Measurements from ENCODE around the gene CRADD.
"Not testable (repeated sequence)": the region's sequence is repeated elsewhere in the genome, so short reads cannot be mapped to it uniquely, and the experiment has no call there.

CRADD gene

GRCh38 chr12:93901739-93902138 lies 224.6 kb downstream of the CRADD start:
- DNase-seq (ENCODE audit: low spot score): no peak

GRCh38 chr12:93902192-93902591 lies 225.0 kb downstream of the CRADD start:
- no peak for DNase-seq (ENCODE audit: low spot score)

GRCh38 chr12:93902736-93903562 lies 225.8 kb downstream of the CRADD start:
- no peak for DNase-seq (ENCODE audit: low spot score)

DNA sequence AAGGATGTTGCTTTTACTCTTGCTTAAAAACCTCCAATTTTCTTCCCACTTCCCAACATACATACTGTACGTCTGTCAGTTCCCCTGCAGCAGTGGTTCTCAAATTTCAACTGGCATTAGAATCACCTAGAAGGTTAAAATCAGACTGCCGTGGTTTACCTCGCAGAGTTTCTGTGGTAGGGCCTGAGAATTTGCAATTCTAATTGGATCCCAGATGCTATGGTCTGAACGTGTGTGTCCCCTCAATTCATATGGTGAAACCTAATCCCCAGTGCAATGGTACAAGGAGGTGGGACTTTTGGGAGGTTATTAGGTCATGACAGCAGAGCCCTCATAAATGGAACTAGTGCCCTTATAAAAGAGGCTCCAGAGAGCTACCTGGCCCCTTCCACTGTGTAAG lies 226.9 kb downstream of the CRADD start:
- DNase-seq (ENCODE audit: low spot score): no peak

- DNase-seq (ENCODE audit: low spot score): no peak
These were observed 231.1 kb downstream of the CRADD start for GRCh38 chr12:93908264-93908663.

DNA sequence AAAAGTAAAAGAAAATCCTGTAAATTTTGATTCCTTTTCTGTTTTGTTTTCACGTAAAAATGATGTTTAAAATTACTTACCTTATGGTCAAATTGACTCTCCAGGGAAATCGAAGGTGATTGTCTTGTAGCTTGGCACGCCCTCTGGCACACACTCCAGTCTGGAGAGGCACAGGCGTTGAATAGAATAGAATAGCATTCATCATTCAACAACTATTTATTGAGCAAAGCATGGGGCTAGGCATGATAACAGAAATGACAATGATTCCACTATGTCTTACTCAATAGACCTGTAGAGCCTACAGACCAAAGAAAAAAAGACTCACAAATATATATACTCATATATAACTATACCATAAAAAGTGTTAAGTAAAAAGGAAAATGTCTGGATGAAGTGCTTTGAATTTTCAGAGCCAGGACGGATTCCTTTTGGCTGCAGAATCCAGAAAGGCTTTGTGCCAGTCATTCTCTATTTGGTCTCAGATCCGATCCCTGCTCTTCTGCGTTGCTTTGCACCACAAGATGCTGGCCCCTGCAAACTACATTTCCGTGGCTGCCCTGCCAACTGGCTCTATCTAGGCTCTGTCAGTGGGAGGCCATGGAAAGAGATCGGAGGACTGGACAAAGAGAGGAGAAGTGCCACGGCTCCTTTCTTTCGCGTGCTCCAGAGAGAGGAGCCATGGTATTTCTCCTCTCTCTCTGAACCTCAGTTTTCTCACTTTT lies 231.8 kb downstream of the CRADD start:
- DNase-seq (ENCODE audit: low spot score): no peak

DNA sequence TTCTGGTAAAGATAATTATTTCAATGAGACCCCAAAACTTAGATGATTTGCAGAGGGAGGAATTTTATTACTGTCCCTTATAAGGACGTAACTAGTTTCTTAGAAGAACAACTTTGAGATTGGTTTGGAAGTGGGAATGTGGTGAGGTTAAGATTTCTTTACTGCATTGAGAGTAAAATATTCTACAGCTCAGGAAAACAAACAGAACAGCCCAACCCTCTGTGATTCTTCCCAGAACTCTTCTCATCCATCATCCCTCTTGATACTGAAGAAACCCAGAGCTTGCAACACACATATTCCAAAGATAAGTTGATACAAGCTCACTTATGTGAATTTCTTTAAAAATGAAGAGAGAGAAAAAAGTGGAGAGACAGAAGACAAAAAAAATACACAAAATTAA lies 234.2 kb downstream of the CRADD start:
- no peak for DNase-seq (ENCODE audit: low spot score)

DNA sequence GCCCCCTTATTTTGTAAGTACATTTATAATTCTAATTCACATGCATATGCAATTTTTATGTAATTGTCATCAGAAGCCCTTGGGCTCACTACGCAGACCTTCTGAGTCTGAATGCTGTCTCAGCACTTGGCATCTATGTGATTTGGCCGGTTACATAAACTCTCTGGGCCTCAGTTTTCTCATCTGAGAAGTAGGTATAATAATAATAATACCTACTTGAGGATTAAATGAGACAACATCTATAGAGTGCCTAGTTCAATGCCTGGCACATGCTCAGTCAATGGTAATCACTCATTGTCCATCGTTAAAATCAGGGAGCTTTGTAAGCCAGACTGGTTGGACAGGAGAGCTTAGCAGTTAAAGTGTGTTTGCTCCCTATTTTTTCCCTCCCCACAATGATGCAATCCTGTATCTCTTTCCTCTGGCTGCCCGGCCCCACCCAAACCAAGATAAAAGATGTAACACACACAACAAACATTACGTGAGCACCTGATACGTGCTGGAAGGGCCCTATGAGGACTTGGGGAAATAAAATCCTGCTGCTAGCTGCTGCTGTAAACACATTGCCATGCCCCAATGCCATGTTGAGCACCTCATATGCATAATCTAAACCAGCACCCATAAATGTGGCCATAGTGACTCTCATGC lies 235.0 kb downstream of the CRADD start:
- DNase-seq (ENCODE audit: low spot score): no peak

DNA sequence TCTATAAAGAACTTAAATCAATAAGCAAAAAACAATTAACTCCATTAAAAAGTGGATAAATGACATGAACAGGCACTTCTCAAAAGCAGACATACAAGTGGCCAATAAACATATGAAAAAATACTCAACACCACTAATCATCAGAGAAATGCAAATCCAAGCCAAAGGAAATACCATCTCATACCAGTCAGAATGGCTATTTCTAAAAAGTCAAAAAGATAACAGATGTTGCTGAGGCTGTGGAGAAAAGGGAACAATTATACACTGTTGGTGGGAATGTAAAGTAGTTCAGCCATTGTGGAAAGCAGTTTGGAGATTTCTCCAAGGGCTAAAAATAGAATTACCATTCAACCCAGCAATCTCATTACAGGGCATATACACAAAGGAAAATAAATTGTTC lies 236.7 kb downstream of the CRADD start:
- no peak for DNase-seq (ENCODE audit: low spot score)

- DNase-seq (ENCODE audit: low spot score): no peak
These were observed 237.1 kb downstream of the CRADD start for GRCh38 chr12:93914281-93914680.

DNA sequence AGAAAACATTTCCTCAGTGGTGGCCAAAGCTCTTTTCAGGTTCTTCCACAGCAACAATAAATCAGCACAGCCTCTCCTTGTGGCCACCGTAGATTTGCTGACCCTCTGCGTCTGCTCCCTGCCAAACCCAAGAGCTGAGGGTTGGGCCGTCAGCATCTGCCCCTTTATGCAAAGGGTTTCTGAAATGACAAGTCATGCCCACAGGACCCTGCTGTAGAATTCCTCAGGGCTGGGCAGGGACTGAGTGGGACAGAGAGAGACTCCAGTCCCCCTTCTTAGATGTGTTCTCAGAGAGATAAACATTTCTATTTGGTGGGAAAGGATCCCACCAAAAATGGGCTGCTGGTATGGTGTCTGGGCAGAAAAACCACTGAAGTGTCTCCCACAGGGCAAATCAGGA lies 238.2 kb downstream of the CRADD start:
- DNase-seq (ENCODE audit: low spot score): no peak

GRCh38 chr12:93916402-93916801 lies 239.2 kb downstream of the CRADD start:
- no peak for DNase-seq (ENCODE audit: low spot score)

DNA sequence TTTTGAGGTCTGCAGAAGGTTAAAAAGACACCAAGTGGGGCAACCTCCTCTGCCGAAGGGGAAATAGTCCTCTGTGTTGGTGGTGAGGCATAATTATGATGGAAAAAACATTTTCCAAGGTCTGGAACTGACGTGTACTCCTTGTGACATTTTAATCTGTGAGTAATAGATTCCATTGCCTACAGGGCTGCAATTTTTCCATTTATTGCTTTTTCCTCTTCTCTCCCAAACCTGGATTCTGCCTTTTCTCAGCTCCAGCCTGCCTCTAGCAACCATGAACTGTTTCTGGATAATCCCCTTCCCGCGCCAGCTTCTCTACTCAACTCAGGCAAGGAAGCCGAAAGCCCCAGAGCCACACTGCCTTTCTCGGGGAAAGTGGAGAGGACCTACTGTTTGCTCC lies 241.1 kb downstream of the CRADD start:
- no peak for DNase-seq (ENCODE audit: low spot score)

DNA sequence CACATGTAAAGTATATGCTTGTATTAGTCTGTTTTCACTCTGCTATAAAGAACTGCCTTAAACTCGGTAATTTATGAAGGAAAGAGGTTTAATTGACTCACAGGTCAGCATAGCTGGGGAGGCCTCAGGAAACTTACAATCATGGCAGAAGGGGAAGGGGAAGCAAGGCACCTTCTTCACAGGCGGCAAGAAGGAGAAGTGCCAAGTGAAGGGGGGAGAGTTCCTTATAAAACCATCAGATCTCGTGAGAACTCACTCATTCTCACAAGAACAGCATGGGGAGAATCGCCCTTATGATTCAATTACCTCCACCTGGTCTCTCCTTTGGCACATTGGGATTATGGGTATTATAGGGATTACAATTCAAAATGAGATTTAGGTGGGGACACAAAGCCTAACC lies 241.7 kb downstream of the CRADD start:
- DNase-seq (ENCODE audit: low spot score): no peak

GRCh38 chr12:93921521-93921920 lies 244.3 kb downstream of the CRADD start:
- DNase-seq (ENCODE audit: low spot score): no peak

DNA sequence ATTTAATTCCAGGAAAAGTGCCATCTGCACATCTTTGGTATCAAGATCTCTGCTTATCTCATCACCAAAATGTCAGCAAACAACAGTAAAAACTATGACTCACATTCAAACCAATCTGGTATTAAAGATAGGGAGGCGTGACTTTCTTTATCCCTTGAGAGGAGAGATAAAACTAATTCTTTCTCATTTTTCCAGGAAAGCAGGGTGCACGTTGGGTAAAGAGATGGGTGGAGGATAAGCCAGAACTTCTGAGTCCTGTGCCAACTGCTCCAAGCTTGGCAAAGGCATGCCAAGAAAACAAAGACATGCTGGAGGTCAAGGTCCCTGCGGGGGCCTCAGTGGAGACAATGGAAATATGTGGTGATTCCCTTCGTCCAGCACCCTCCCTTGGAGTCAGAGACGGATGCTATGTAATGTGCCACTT lies 245.4 kb downstream of the CRADD start:
- DNase-seq (ENCODE audit: low spot score): no peak

GRCh38 chr12:93924367-93924766 lies 247.2 kb downstream of the CRADD start:
- no peak for DNase-seq (ENCODE audit: low spot score)

- DNase-seq (ENCODE audit: low spot score): no peak
These were observed 248.5 kb downstream of the CRADD start for GRCh38 chr12:93925585-93926205.

DNA sequence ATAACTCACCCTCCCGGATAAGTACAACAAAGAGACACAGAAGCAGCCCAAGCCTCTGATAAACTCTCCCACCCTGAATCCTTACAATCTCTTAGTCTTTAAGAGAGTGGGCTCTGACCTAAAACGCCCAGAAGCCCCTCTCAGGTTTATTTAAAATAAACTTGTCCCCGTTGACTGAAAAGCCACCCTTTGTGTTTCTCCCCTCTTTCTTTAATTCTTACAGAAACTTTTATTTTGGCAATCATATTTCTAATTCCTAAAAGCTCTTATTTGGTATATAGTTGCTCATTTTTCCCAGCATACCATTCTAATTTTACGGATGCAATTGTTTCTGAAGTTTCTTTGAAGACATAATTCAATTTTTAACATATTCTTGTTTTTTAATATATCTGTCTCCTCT lies 249.1 kb downstream of the CRADD start:
- no peak for DNase-seq (ENCODE audit: low spot score)

DNA sequence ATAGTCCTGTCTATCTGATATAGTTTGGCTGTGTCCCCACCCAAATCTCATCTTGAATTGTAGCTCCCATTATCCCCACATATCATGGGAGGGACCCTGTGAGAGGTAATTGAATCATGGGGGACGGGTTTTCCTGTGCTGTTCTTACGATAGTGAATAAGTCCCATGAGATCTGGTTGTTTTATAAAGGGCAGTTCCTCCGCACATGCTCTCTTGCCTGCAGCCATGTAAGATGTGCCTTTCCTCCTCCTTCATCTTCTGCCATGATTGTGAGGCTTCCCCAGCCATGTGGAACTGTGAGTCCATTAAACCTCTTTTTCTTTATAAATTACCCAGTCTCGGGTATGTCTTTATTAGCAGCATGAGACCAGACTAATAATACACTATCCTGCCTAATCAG lies 251.9 kb downstream of the CRADD start:
- DNase-seq (ENCODE audit: low spot score): not testable (repeated sequence)

DNA sequence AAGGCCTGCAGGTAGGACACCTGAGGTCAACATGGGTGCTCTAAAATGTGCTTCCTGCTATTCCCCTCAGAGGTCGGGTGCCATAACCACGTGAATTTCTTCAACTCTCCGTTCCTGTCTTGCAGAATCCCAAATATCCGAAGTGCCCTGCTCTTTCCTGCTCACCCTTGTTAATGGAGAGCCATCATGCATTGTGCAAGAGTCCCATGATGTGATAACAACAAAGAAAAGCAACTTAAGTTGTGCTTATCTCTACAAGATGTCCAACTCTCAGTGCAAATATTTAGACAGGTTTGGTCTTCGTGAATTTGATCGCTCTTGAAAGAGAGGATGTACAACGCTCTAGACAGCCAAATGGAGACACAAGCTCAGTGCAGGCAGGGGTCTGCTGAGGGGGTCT lies 260.6 kb downstream of the CRADD start:
- no peak for DNase-seq (ENCODE audit: low spot score)

DNA sequence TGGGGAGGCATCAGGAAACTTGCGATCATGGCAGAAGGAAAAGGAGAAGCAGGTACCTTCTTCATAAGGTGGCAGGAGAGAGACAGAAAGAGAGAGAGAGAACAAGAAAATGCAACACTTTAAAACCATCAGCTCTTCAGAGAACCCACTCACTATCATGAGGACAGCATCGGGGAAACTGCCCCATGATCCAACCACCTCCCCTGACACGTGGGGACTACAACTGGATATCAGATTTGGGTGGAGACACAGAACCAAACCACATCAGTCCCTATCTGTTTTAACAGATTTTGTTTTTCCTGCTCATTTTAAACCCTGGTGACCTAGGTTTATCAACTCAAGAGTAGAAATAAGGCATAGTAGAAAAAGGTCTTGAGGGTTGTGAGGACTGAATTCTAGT lies 261.1 kb downstream of the CRADD start:
- DNase-seq (ENCODE audit: low spot score): no peak

DNA sequence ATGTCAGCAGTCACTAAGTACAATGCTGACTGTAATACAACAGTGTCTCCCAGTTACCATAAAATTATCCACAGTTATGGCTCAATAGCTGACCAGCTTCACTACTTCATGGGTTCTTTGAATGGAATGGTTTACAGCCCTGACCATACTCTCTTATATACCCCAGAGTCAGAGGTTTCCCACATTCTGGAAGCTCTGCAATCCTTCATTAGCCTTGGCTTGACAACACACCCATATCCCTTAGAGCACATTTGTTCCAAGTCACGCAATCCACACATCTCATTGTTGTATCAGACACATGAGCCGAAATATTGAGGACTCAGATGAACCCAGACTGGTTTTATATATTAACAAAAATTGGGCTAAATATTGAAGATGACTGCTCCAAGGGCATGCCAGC lies 261.8 kb downstream of the CRADD start:
- no peak for DNase-seq (ENCODE audit: low spot score)
